Mammary epithelial cell (primary cell): Measurements from ENCODE around the gene C12orf60.

Experiments used
- CTCF ChIP-seq, 2 donors: IDR thresholded peaks in 1 of 2; conservative IDR thresholded peaks in 1 of 2; 2 replicates each; pipeline ENCODE4 v1.5.1; 2011 to 2012; ENCODE audit warnings: inconsistent platforms in 2 of 2, low read length in 2 of 2, mild to moderate bottlenecking in 2 of 2, control low read depth in 1 of 2, low read depth in 1 of 2; ENCODE audit not compliant: insufficient read depth in 1 of 2; ENCODE audit errors: extremely low read depth in 1 of 2
- EZH2 ChIP-seq: IDR thresholded peaks from 2 replicates; pipeline ENCODE4 v1.6.1; 2012; ENCODE audit warnings: low read length, inconsistent platforms, borderline replicate concordance

DNA sequence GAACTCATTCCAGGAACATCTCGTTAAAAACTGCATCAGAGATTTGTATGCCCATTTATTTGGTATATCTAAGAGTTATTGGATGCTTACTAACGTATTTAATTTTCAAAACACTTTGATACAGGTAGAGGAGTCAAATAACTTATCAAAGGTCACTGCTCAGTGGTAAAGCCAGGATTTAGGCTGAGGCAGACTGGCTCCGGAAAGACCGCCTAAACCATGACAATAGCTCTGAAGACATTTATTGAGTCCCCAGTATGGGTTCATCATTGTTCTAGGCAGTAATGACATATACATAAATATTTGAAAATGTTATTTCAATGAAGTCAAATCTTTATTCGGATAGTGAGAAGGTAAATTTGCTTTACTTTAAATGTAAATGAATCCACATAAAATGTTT lies 30.5 kb upstream of the C12orf60 start:
- TF ChIP-seq EZH2 (no peak), CTCF (conservative IDR thresholded peaks at IDR 0.05 in 1 of 2, IDR thresholded peaks at IDR 0.05 in 1 of 2; ENCODE audit: extremely low read depth in 1 of 2, insufficient read depth in 1 of 2, low read depth in 1 of 2, low read length in 2 of 2) (no peak)
